Osteocyte (in vitro differentiated cells): ENCODE results near the gene ACACA. TPM values are rescaled to one million over a fixed set of nuclear protein-coding genes. Genes with fewer than 3 reads are reported as not detected.

Experiments
- DNase-seq: peaks from one replicate; pipeline ENCODE4 v3.0.0; 2021; ENCODE audit warnings: mixed read lengths; ENCODE audit not compliant: unreplicated experiment; ENCODE audit errors: extremely low spot score
- H3K27ac Mint-ChIP-seq: one replicate; pipeline ENCODE4 v1.8.0; 2021; ENCODE audit warnings: mild to moderate bottlenecking, mixed read lengths; ENCODE audit not compliant: unreplicated experiment
- H3K27me3 Mint-ChIP-seq: one replicate; pipeline ENCODE4 v1.8.0; 2021; ENCODE audit warnings: mixed read lengths; ENCODE audit not compliant: unreplicated experiment
- H3K36me3 Mint-ChIP-seq: one replicate; pipeline ENCODE4 v1.8.0; 2021; ENCODE audit warnings: mixed read lengths; ENCODE audit not compliant: unreplicated experiment
- H3K4me1 Mint-ChIP-seq: one replicate; pipeline ENCODE4 v1.8.0; 2021; ENCODE audit warnings: mixed read lengths; ENCODE audit not compliant: unreplicated experiment
- H3K4me3 Mint-ChIP-seq: one replicate; pipeline ENCODE4 v1.8.0; 2021; ENCODE audit warnings: mild to moderate bottlenecking, moderate library complexity, mixed read lengths; ENCODE audit not compliant: unreplicated experiment
- H3K9me3 Mint-ChIP-seq: one replicate; pipeline ENCODE4 v1.8.0; 2021; ENCODE audit warnings: mixed read lengths; ENCODE audit not compliant: unreplicated experiment
- CTCF ChIP-seq: fragments of 200-600 bp; sonication (generic); IDR thresholded peaks from 2 replicates; pipeline ENCODE4 v1.5.0; 2021; ENCODE audit warnings: antibody characterized with exemption, mild to moderate bottlenecking, moderate library complexity
- total RNA-seq: library from RNA; stranded (reverse); gene quantifications from 2 replicates; pipeline ENCODE4 v1.2.1, GENCODE V29; 2021

Gene ACACA
- total RNA-seq, 1 donor from 2014 or later = 63.5 TPM

GRCh38 chr17:37386462-37386861, 20.2 kb downstream of the ACACA start:
- Mint-ChIP-seq H3K9me3 (no peaks in the 10 kb centered on the region), H3K27ac (no peak overlapping the region), H3K27me3 (no peaks in the 10 kb centered on the region)

GRCh38 chr17:37385474-37385990, 21.1 kb downstream of the ACACA start:
- H3K4me3 Mint-ChIP-seq = no peak overlapping the region
- peaks cover 12% of the 10 kb centered on the region for H3K4me1 Mint-ChIP-seq
- DNase-seq = no peak
- H3K36me3 Mint-ChIP-seq = no peaks in the 10 kb centered on the region
- TF ChIP-seq CTCF = no peak
- no peak overlapping the region for H3K27ac Mint-ChIP-seq
- H3K9me3 Mint-ChIP-seq = no peaks in the 10 kb centered on the region
- no peaks in the 10 kb centered on the region for H3K27me3 Mint-ChIP-seq

More at GRCh38 chr17:37386462-37386861, 20.2 kb downstream of the ACACA start:
- Mint-ChIP-seq H3K4me1 (peaks cover 20% of the 10 kb centered on the region), H3K4me3 (no peak overlapping the region), H3K36me3 (no peaks in the 10 kb centered on the region)
- DNase-seq = no peak
- no peak for TF ChIP-seq CTCF

- Mint-ChIP-seq H3K27me3 (no peaks in the 10 kb centered on the region), H3K4me1 (peaks cover 11% of the 10 kb centered on the region), H3K36me3 (no peaks in the 10 kb centered on the region), H3K27ac (no peak overlapping the region), H3K4me3 (no peak overlapping the region), H3K9me3 (no peaks in the 10 kb centered on the region)
- TF ChIP-seq CTCF = no peak
- DNase-seq = no peak
Observed at GRCh38 chr17:37384560-37385149, 22.0 kb downstream of the ACACA start.

GRCh38 chr17:37382056-37382455, 24.6 kb downstream of the ACACA start:
- Mint-ChIP-seq H3K36me3 (no peaks in the 10 kb centered on the region), H3K4me1 (no peaks in the 10 kb centered on the region), H3K27ac (no peak overlapping the region), H3K27me3 (no peaks in the 10 kb centered on the region), H3K4me3 (no peak overlapping the region), H3K9me3 (no peaks in the 10 kb centered on the region)
- TF ChIP-seq CTCF = no peak
- no peak for DNase-seq

- H3K27ac Mint-ChIP-seq = no peak within 1 kb of the TSS
- no peak for DNase-seq
- no peak for TF ChIP-seq CTCF
- H3K27me3 Mint-ChIP-seq = no peaks in the 10 kb centered on the region
- no peak within 1 kb of the TSS for H3K4me3 Mint-ChIP-seq
- no peaks in the 10 kb centered on the region for H3K36me3 Mint-ChIP-seq
- H3K4me1 Mint-ChIP-seq = peaks cover 4% of the 10 kb centered on the region
- no peaks in the 10 kb centered on the region for H3K9me3 Mint-ChIP-seq
Observed at GRCh38 chr17:37375706-37376105, 30.9 kb downstream of the ACACA start, which contains the start of gene C17orf78. Gene C17orf78 (plus strand): TSS chr17:37375985. CDS start chr17:37376093, 108 bp downstream.
